ENCODE results near the gene AMOTL2.

AMOTL2 gene

DNA sequence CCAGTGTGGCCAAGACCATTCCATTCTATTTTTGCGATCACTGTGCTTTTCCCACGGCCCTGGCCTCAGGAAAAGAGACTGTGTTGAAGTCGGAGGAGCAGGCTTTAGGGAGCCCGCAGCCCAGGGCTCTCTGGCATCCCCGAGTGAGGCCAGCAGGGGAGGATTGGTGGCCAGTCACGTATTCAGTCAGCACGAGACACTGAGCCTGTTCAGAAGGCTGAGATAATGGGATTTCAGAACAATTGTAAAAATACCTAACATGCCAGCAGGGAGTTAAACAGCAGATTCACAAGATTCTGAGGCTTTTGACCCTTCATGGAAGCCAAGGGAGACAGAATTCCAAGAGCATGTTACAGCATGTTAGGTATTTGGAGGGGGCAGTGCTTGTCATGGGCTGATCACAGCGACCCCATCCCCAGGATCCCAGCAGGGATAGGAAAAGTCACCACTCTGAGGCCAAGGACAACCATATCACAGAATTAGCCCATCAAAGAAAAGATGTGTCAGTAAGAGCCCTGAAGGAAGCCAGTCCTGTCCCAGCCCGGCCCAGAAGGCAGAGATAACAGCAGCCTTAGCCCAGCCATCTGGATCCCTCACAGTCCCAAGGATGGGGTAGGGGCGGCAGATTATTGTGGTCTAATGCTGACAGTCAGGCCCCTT, 40.6 kb downstream of the AMOTL2 start:
- no peak overlapping the region for H2AFZ ChIP-seq (ENCODE audit: low read depth, low read length, severe bottlenecking)
- H4K20me1 ChIP-seq (ENCODE audit: low read depth, low read length) = no peaks in the 10 kb centered on the region
- TF ChIP-seq, protein P1, sequence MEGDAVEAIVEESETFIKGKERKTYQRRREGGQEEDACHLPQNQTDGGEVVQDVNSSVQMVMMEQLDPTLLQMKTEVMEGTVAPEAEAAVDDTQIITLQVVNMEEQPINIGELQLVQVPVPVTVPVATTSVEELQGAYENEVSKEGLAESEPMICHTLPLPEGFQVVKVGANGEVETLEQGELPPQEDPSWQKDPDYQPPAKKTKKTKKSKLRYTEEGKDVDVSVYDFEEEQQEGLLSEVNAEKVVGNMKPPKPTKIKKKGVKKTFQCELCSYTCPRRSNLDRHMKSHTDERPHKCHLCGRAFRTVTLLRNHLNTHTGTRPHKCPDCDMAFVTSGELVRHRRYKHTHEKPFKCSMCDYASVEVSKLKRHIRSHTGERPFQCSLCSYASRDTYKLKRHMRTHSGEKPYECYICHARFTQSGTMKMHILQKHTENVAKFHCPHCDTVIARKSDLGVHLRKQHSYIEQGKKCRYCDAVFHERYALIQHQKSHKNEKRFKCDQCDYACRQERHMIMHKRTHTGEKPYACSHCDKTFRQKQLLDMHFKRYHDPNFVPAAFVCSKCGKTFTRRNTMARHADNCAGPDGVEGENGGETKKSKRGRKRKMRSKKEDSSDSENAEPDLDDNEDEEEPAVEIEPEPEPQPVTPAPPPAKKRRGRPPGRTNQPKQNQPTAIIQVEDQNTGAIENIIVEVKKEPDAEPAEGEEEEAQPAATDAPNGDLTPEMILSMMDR (IDR thresholded peaks at IDR 0.05; ENCODE audit: insufficient read depth, low read length, poor library complexity, severe bottlenecking) = no peak
- TF ChIP-seq EZH2phosphoT487 (conservative IDR thresholded peaks at IDR 0.05; ENCODE audit: low read length) = no peak
- H3K9me2 ChIP-seq (replicated peaks; ENCODE audit: insufficient read depth, low read length) = no peaks in the 10 kb centered on the region
- H3K27me3 ChIP-seq (ENCODE audit: low read length) = no peaks in the 10 kb centered on the region
- no peaks in the 10 kb centered on the region for H3F3A ChIP-seq (ENCODE audit: insufficient read depth)
- no peak overlapping the region for H3K27ac ChIP-seq (ENCODE audit: low read depth, low read length)
- H3K4me2 ChIP-seq (ENCODE audit: low read depth, low read length, poor library complexity, severe bottlenecking) = no peak overlapping the region
- no peaks in the 10 kb centered on the region for H3K79me2 ChIP-seq (ENCODE audit: insufficient read depth, low read length)
- H3K9ac ChIP-seq (ENCODE audit: low read length) = no peak overlapping the region
- no peaks in the 10 kb centered on the region for H3K36me3 ChIP-seq (ENCODE audit: low read length)
- no peaks in the 10 kb centered on the region for H3K9me3 ChIP-seq (ENCODE audit: insufficient read depth, low read length)
- no peak overlapping the region for H3K4me3 ChIP-seq (ENCODE audit: insufficient read depth, low read length, poor library complexity, severe bottlenecking)

GRCh38 chr3:134332344-134332743, 41.9 kb downstream of the AMOTL2 start:
- no peak overlapping the region for H3K4me2 ChIP-seq (ENCODE audit: low read depth, low read length, poor library complexity, severe bottlenecking)
- H3K79me2 ChIP-seq (ENCODE audit: insufficient read depth, low read length) = no peaks in the 10 kb centered on the region
- H3K27ac ChIP-seq (ENCODE audit: low read depth, low read length) = no peak overlapping the region
- H3K9ac ChIP-seq (ENCODE audit: low read length) = no peak overlapping the region
- H3K9me3 ChIP-seq (ENCODE audit: insufficient read depth, low read length) = no peaks in the 10 kb centered on the region
- no peaks in the 10 kb centered on the region for H3K9me2 ChIP-seq (replicated peaks; ENCODE audit: insufficient read depth, low read length)
- H3K36me3 ChIP-seq (ENCODE audit: low read length) = no peaks in the 10 kb centered on the region
- TF ChIP-seq EZH2phosphoT487 (conservative IDR thresholded peaks at IDR 0.05; ENCODE audit: low read length) = no peak
- TF ChIP-seq, protein P1 (IDR thresholded peaks at IDR 0.05; ENCODE audit: insufficient read depth, low read length, poor library complexity, severe bottlenecking) = no peak
- H3K4me3 ChIP-seq (ENCODE audit: insufficient read depth, low read length, poor library complexity, severe bottlenecking) = no peak overlapping the region
- H3F3A ChIP-seq (ENCODE audit: insufficient read depth) = no peaks in the 10 kb centered on the region
- no peaks in the 10 kb centered on the region for H4K20me1 ChIP-seq (ENCODE audit: low read depth, low read length)
- H2AFZ ChIP-seq (ENCODE audit: low read depth, low read length, severe bottlenecking) = no peak overlapping the region
- no peaks in the 10 kb centered on the region for H3K27me3 ChIP-seq (ENCODE audit: low read length)

DNA sequence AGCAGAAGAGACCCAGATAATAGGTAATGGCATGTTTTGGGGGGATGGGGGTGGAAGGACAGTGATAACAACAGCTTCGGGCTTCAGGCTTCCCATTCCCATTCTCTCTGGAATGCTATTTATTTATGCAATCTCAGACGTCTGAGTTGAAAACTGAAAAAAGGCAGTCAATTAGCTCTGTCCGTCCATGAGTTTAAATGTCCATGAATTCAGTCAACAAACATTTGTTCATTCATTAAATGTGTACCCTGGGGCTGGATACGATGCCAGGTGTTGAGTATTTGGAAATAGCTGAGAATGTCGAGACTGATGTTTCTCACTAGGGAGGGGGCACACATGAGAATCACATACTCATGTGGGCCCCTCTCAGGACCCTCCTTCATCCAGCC, 42.4 kb downstream of the AMOTL2 start:
- H3K9me3 ChIP-seq (ENCODE audit: insufficient read depth, low read length) = no peaks in the 10 kb centered on the region
- TF ChIP-seq, protein P1 (IDR thresholded peaks at IDR 0.05; ENCODE audit: insufficient read depth, low read length, poor library complexity, severe bottlenecking) = no peak
- no peak for TF ChIP-seq EZH2phosphoT487 (conservative IDR thresholded peaks at IDR 0.05; ENCODE audit: low read length)
- H4K20me1 ChIP-seq (ENCODE audit: low read depth, low read length) = no peaks in the 10 kb centered on the region
- H3K9ac ChIP-seq (ENCODE audit: low read length) = no peak overlapping the region
- no peak overlapping the region for H2AFZ ChIP-seq (ENCODE audit: low read depth, low read length, severe bottlenecking)
- no peak overlapping the region for H3K27ac ChIP-seq (ENCODE audit: low read depth, low read length)
- no peak overlapping the region for H3K4me3 ChIP-seq (ENCODE audit: insufficient read depth, low read length, poor library complexity, severe bottlenecking)
- no peak overlapping the region for H3K4me2 ChIP-seq (ENCODE audit: low read depth, low read length, poor library complexity, severe bottlenecking)
- H3K9me2 ChIP-seq (replicated peaks; ENCODE audit: insufficient read depth, low read length) = no peaks in the 10 kb centered on the region
- no peaks in the 10 kb centered on the region for H3F3A ChIP-seq (ENCODE audit: insufficient read depth)
- H3K27me3 ChIP-seq (ENCODE audit: low read length) = no peaks in the 10 kb centered on the region
- no peaks in the 10 kb centered on the region for H3K36me3 ChIP-seq (ENCODE audit: low read length)
- no peaks in the 10 kb centered on the region for H3K79me2 ChIP-seq (ENCODE audit: insufficient read depth, low read length)

All from SU-DHL-6 (cell line).